GM18867 (cell line): ENCODE data around the gene SLC9A3.

ENCODE experiments used
- ATAC-seq: cut with Tn5 transposase; IDR thresholded peaks from one replicate; pipeline ENCODE4 v1.9.1; 2021; ENCODE audit warnings: mild to moderate bottlenecking, moderate library complexity; ENCODE audit not compliant: unreplicated experiment

The SLC9A3 gene

GRCh38 chr5:433836-434235, 90.4 kb downstream of the SLC9A3 start:
- ATAC-seq: no peak

GRCh38 chr5:432928-433791, 91.1 kb downstream of the SLC9A3 start:
- no peak for ATAC-seq

- no peak for ATAC-seq
Measured at GRCh38 chr5:432201-432927, 91.9 kb downstream of the SLC9A3 start.

GRCh38 chr5:431711-432050, 92.6 kb downstream of the SLC9A3 start:
- no peak for ATAC-seq

- ATAC-seq: peak; percentile 86
Measured at GRCh38 chr5:431001-431710, 93.1 kb downstream of the SLC9A3 start.

- no peak for ATAC-seq
Measured at GRCh38 chr5:430214-430925, 93.9 kb downstream of the SLC9A3 start.

- ATAC-seq: no peak
Measured at GRCh38 chr5:429453-430188, 94.6 kb downstream of the SLC9A3 start.

- ATAC-seq: no peak
Measured at GRCh38 chr5:428754-429452, 95.3 kb downstream of the SLC9A3 start.

- no peak for ATAC-seq
Measured at GRCh38 chr5:428219-428618, 96.0 kb downstream of the SLC9A3 start.

GRCh38 chr5:427415-428087, 96.7 kb downstream of the SLC9A3 start:
- no peak for ATAC-seq

GRCh38 chr5:426392-426976, 97.8 kb downstream of the SLC9A3 start:
- ATAC-seq: no peak

GRCh38 chr5:425714-426113, 98.5 kb downstream of the SLC9A3 start:
- ATAC-seq: no peak

GRCh38 chr5:424301-425110, 99.7 kb downstream of the SLC9A3 start:
- ATAC-seq: peak; percentile 82

GRCh38 chr5:423626-424261, 100.5 kb downstream of the SLC9A3 start:
- ATAC-seq: no peak

GRCh38 chr5:423233-423565, 101.0 kb downstream of the SLC9A3 start:
- ATAC-seq: no peak

- ATAC-seq: no peak
Measured at GRCh38 chr5:422323-423232, 101.7 kb downstream of the SLC9A3 start.

- ATAC-seq: no peak
Measured at GRCh38 chr5:421901-422300, 102.3 kb downstream of the SLC9A3 start.
